Measurements from ENCODE around the gene KHDC1. TPM values are rescaled to one million over a fixed set of nuclear protein-coding genes. Genes with fewer than 3 reads are reported as not detected.

Gene KHDC1
- total and polyA plus RNA-seq, 2 of the 8 experiments (the other 6 are each of a cell fraction or from before 2014, with no cell fraction given), result 4.3 to 7.3 TPM

DNA sequence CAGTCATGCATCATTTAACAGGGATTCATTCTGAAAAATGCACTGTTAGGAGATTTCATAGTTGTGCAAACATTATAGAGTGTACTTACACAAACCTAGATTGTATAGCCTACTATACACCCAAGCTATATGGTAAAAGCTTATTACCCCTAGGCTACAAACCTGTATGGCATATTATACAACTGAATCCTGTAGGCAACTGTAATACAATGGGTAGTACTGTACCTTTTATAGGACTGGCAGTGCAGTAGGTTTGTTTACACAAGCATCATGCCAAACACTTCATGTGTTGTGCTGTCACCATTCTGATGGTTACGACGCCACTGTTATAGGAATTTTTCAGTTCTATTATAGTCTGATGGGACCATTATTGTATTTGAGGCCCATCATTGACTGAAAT is 39.3 kb upstream of the KHDC1 start:
- 100% methylated on average over 2 of the region's 2 CpGs; no CpG with 5 or more reads in 1 of the 2 experiments for WGBS, 2 experiments (ENCODE audit: extremely low coverage in 1 of 2, insufficient coverage in 1 of 2, insufficient read length in 1 of 2, insufficient replicate concordance in 2 of 2, low coverage in 1 of 2, low lambda C conversion rate in 2 of 2, missing lambda C conversion rate in 1 of 2)
- Histone ChIP-seq H2BK20ac (ENCODE audit: low read length) (no peak overlapping the region), H3K79me2 (ENCODE audit: control insufficient read depth in 1 of 2, insufficient read depth in 2 of 2, low read length in 2 of 2) (no peaks in the 10 kb centered on the region)

More for the DNA sequence above, 39.3 kb upstream of the KHDC1 start:
- Histone ChIP-seq H4K20me1 (replicated peaks in 1 of 2; ENCODE audit: control insufficient read depth in 1 of 2, insufficient read depth in 2 of 2, low read length in 2 of 2) (no peaks in the 10 kb centered on the region), H4K5ac (ENCODE audit: insufficient read length, low read depth, low read length) (no peak overlapping the region), H3K36me3 (ENCODE audit: control insufficient read depth in 2 of 4, insufficient read depth in 4 of 4, low read length in 3 of 4) (no peaks in the 10 kb centered on the region; a peak in 2 of 8 replicates), H3K27me3 (replicated peaks in 1 of 4; ENCODE audit: control insufficient read depth in 3 of 4, extremely low read depth in 1 of 4, insufficient read depth in 3 of 4, low read length in 3 of 4) (no peaks in the 10 kb centered on the region), H2BK15ac (ENCODE audit: low read length) (no peak overlapping the region), H3K23ac (ENCODE audit: insufficient read length) (no peak overlapping the region), H3K79me1 (ENCODE audit: low read depth, low read length) (no peaks in the 10 kb centered on the region), H2AK5ac (ENCODE audit: low read depth, low read length) (no peak overlapping the region), H3K4me3 (ENCODE audit: extremely low read depth in 1 of 4, insufficient read depth in 2 of 4, low read depth in 3 of 4, low read length in 4 of 4) (no peak overlapping the region), H3K14ac (ENCODE audit: insufficient read length) (no peak overlapping the region), H2BK5ac (ENCODE audit: low read depth, low read length) (no peak overlapping the region), H3K4me2 (ENCODE audit: insufficient read depth in 1 of 2, low read depth in 2 of 2, low read length in 2 of 2) (no peak overlapping the region), H3K4me1 (replicated peaks in 1 of 4; ENCODE audit: control insufficient read depth in 3 of 4, insufficient read depth in 4 of 4, low read length in 3 of 4) (no peaks in the 10 kb centered on the region; a peak in 1 of 7 replicates), H2BK120ac (replicated peaks; ENCODE audit: low read depth, low read length) (no peak overlapping the region), H3K56ac (replicated peaks; ENCODE audit: insufficient read length, low read depth, low read length) (no peak overlapping the region), H3K18ac (ENCODE audit: extremely low read depth, low read length) (no peak overlapping the region), H4K91ac (replicated peaks; ENCODE audit: insufficient read length, low read length) (no peak overlapping the region), H3K23me2 (ENCODE audit: low read depth, low read length) (peaks cover 4% of the 10 kb centered on the region), H3K4ac (replicated peaks; ENCODE audit: insufficient read length, low read depth, low read length) (no peak overlapping the region), H3K27ac (ENCODE audit: low read depth, low read length) (no peak overlapping the region), H2BK12ac (ENCODE audit: low read depth, low read length) (no peak overlapping the region), H2AFZ (ENCODE audit: low read length) (no peak overlapping the region), H4K8ac (ENCODE audit: extremely low read depth, insufficient read depth, low read length) (no peak overlapping the region), H3K9ac (replicated peaks in 1 of 4; ENCODE audit: extremely low read depth in 1 of 4, low read depth in 3 of 4, low read length in 3 of 4) (no peak overlapping the region), H3K9me3 (ENCODE audit: insufficient read depth in 2 of 2, low read depth in 1 of 2, low read length in 1 of 2) (no peaks in the 10 kb centered on the region)
- FAIRE-seq, result no peak
- no peak for DNase-seq (ENCODE audit: low read depth in 1 of 2, low spot score in 2 of 2)
- POLR2A ChIA-PET (ENCODE audit: partially characterized antibody), result no interaction called here
- TF ChIP-seq CHD1 (IDR thresholded peaks at IDR 0.05; ENCODE audit: low read depth, low read length) (no peak), SRF (IDR thresholded peaks at IDR 0.05; ENCODE audit: low read depth, low read length) (no peak), BCL11A (IDR thresholded peaks at IDR 0.05; ENCODE audit: low read depth in 2 of 2, low read length in 2 of 2) (no peak), CBX5 (IDR thresholded peaks at IDR 0.05; ENCODE audit: low read depth, low read length) (no peak), HDAC6 (IDR thresholded peaks at IDR 0.05; ENCODE audit: low read depth, low read length) (no peak), POLR2A (IDR thresholded peaks at IDR 0.05; ENCODE audit: control extremely low read depth in 1 of 2, low read depth in 2 of 2, low read length in 2 of 2) (no peak), CEBPB (IDR thresholded peaks at IDR 0.05; ENCODE audit: low read depth, low read length) (no peak)
- TF ChIP-seq, protein P1, sequence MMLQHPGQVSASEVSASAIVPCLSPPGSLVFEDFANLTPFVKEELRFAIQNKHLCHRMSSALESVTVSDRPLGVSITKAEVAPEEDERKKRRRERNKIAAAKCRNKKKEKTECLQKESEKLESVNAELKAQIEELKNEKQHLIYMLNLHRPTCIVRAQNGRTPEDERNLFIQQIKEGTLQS (IDR thresholded peaks at IDR 0.05; ENCODE audit: insufficient read depth, low read depth, low read length), result no peak
- TF ChIP-seq, protein P2, sequence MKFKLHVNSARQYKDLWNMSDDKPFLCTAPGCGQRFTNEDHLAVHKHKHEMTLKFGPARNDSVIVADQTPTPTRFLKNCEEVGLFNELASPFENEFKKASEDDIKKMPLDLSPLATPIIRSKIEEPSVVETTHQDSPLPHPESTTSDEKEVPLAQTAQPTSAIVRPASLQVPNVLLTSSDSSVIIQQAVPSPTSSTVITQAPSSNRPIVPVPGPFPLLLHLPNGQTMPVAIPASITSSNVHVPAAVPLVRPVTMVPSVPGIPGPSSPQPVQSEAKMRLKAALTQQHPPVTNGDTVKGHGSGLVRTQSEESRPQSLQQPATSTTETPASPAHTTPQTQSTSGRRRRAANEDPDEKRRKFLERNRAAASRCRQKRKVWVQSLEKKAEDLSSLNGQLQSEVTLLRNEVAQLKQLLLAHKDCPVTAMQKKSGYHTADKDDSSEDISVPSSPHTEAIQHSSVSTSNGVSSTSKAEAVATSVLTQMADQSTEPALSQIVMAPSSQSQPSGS (IDR thresholded peaks at IDR 0.05; ENCODE audit: low read length), result no peak
- CTCF ChIA-PET (ENCODE audit: partially characterized antibody), result interaction anchor here (1.0 kb wide), 1 partner anchor 24 kb away, joined by 3 read pairs; no protein-coding TSS in a partner anchor

All from H1 (cell line).